SK-N-SH treated with all-trans-retinoic acid at 6 μM for 48 hours (cell line): ENCODE data around the gene ZNF648.

Source experiments
- ATAC-seq: fragments of 200-7000 bp; cut with Tn5 transposase; 3 replicates; pipeline ENCODE4 v1.9.1; 2020; ENCODE audit warnings: mild to moderate bottlenecking, moderate library complexity
- CREB5 ChIP-seq: fragments of 250-450 bp; sonication (Bioruptor Pico); IDR thresholded peaks from 2 replicates; pipeline ENCODE4 v1.5.1; 2020; ENCODE audit warnings: low read depth, mild to moderate bottlenecking, moderate library complexity
- ISL1 ChIP-seq: fragments of 250-450 bp; sonication (Bioruptor Pico); IDR thresholded peaks from 2 replicates; pipeline ENCODE4 v2.1.2; 2022; ENCODE audit warnings: mild to moderate bottlenecking, moderate library complexity
- TOX ChIP-seq: fragments of 250-450 bp; sonication (Bioruptor Pico); IDR thresholded peaks from 2 replicates; pipeline ENCODE4 v1.8.0; 2021; ENCODE audit warnings: mild to moderate bottlenecking, moderate library complexity, borderline replicate concordance
- ZC3H10 ChIP-seq: fragments of 250-450 bp; sonication (Bioruptor Pico); IDR thresholded peaks from 2 replicates; pipeline ENCODE4 v1.5.1; 2021; ENCODE audit warnings: mild to moderate bottlenecking, moderate library complexity
- ZFP3 ChIP-seq: fragments of 250-450 bp; sonication (Bioruptor Pico); IDR thresholded peaks from 2 replicates; pipeline ENCODE4 v1.5.0; 2020; ENCODE audit warnings: mild to moderate bottlenecking, moderate library complexity
- ZFP30 ChIP-seq: fragments of 450-650 bp; formaldehyde crosslinking; IDR thresholded peaks from 2 replicates; pipeline ENCODE4 v1.5.0; 2022; ENCODE audit warnings: mild to moderate bottlenecking, moderate library complexity
- ZNF565 ChIP-seq: fragments of 450-650 bp; formaldehyde crosslinking; conservative IDR thresholded peaks from 2 replicates; pipeline ENCODE4 v1.5.0; 2020; ENCODE audit warnings: low read depth, mild to moderate bottlenecking, moderate library complexity
- ZNF70 ChIP-seq: fragments of 450-650 bp; formaldehyde crosslinking; IDR thresholded peaks from 2 replicates; pipeline ENCODE4 v1.5.0; 2020; ENCODE audit warnings: mild to moderate bottlenecking, moderate library complexity
- TF ChIP-seq, protein P1 (sequence below): fragments of 250-450 bp; sonication (Bioruptor Pico); IDR thresholded peaks from 2 replicates; pipeline ENCODE4 v1.8.0; 2020; ENCODE audit warnings: mild to moderate bottlenecking, moderate library complexity, borderline replicate concordance
- TF ChIP-seq, protein P2 (sequence below): fragments of 250-450 bp; sonication (Bioruptor Pico); IDR thresholded peaks from 2 replicates; pipeline ENCODE4 v1.5.1; 2021; ENCODE audit warnings: mild to moderate bottlenecking, moderate library complexity
- TF ChIP-seq, protein P3 (sequence below): fragments of 250-450 bp; sonication (Bioruptor Pico); IDR thresholded peaks from 2 replicates; pipeline ENCODE4 v1.8.0; 2021; ENCODE audit warnings: low read depth, mild to moderate bottlenecking, moderate library complexity, borderline replicate concordance
- TF ChIP-seq, protein P4 (sequence below): fragments of 250-450 bp; sonication (Bioruptor Pico); IDR thresholded peaks from 2 replicates; pipeline ENCODE4 v1.5.0; 2020; ENCODE audit warnings: mild to moderate bottlenecking, moderate library complexity

ZNF648 gene

GRCh38 chr1:182091083-182091482 lies 29.6 kb upstream of the ZNF648 start:
- no peak for TF ChIP-seq TOX (CRISPR knock-in tag)
- TF ChIP-seq ZFP30, result no peak
- TF ChIP-seq, protein P1, sequence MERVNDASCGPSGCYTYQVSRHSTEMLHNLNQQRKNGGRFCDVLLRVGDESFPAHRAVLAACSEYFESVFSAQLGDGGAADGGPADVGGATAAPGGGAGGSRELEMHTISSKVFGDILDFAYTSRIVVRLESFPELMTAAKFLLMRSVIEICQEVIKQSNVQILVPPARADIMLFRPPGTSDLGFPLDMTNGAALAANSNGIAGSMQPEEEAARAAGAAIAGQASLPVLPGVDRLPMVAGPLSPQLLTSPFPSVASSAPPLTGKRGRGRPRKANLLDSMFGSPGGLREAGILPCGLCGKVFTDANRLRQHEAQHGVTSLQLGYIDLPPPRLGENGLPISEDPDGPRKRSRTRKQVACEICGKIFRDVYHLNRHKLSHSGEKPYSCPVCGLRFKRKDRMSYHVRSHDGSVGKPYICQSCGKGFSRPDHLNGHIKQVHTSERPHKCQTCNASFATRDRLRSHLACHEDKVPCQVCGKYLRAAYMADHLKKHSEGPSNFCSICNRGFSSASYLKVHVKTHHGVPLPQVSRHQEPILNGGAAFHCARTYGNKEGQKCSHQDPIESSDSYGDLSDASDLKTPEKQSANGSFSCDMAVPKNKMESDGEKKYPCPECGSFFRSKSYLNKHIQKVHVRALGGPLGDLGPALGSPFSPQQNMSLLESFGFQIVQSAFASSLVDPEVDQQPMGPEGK (CRISPR knock-in tag), result no peak
- no peak for TF ChIP-seq CREB5 (CRISPR knock-in tag)
- no peak for ATAC-seq

- ATAC-seq, result no peak
- TF ChIP-seq ZNF70 (no peak), ISL1 (CRISPR knock-in tag) (no peak)
- TF ChIP-seq, protein P2, sequence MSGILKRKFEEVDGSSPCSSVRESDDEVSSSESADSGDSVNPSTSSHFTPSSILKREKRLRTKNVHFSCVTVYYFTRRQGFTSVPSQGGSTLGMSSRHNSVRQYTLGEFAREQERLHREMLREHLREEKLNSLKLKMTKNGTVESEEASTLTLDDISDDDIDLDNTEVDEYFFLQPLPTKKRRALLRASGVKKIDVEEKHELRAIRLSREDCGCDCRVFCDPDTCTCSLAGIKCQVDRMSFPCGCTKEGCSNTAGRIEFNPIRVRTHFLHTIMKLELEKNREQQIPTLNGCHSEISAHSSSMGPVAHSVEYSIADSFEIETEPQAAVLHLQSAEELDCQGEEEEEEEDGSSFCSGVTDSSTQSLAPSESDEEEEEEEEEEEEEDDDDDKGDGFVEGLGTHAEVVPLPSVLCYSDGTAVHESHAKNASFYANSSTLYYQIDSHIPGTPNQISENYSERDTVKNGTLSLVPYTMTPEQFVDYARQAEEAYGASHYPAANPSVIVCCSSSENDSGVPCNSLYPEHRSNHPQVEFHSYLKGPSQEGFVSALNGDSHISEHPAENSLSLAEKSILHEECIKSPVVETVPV, result no peak
- TF ChIP-seq, all 23 proteins: peak for 0
These were observed 26.3 kb upstream of the ZNF648 start for GRCh38 chr1:182087719-182088350.

DNA sequence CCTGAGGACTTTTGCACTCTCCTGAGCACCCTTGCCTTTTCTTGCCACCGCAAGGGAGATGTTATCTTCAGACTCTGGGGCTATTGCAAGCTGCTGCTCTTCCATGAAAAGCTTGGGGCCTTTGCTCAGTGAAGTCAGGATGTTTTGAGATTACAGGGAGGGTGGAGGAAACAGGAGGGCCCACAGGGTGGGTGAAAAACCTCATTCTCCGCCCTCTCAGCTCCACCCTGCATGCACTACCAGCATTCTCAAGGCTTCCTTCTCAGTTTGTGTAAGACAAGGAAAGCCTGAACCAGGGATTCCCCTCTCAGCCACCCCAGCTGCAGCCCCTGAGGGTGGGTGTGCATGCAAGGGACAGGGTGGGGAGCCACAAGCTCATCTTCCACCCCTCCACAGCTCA lies 25.8 kb upstream of the ZNF648 start:
- TF ChIP-seq ZC3H10 (no peak), ZFP3 (CRISPR knock-in tag) (no peak), ZNF565 (no peak), TOX (CRISPR knock-in tag) (no peak)
- TF ChIP-seq, protein P3, sequence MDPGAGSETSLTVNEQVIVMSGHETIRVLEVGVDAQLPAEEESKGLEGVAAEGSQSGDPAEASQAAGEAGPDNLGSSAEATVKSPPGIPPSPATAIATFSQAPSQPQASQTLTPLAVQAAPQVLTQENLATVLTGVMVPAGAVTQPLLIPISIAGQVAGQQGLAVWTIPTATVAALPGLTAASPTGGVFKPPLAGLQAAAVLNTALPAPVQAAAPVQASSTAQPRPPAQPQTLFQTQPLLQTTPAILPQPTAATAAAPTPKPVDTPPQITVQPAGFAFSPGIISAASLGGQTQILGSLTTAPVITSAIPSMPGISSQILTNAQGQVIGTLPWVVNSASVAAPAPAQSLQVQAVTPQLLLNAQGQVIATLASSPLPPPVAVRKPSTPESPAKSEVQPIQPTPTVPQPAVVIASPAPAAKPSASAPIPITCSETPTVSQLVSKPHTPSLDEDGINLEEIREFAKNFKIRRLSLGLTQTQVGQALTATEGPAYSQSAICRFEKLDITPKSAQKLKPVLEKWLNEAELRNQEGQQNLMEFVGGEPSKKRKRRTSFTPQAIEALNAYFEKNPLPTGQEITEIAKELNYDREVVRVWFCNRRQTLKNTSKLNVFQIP (CRISPR knock-in tag), result no peak
- ATAC-seq, result no peak

DNA sequence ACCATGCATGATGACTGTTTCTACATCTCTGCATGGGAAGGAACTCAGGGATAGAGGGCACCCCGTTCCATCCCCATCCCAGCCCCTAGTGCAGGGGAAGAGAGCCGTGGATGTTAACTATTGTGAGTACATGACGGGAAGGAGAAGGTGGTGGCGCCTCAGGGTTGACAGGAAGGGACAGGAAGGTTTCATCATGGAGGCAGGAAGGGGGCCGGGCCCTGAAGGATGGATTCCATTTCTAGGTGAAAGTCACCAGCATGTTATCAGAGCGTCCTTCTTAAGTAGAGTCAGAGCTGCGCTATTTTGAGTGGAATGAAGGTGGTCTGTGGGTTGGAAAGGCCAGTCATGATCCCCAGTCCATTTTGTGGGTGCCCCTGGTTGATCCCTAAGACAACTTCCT lies 25.1 kb upstream of the ZNF648 start:
- no peak for ATAC-seq

More for the DNA sequence above, 25.1 kb upstream of the ZNF648 start:
- TF ChIP-seq, protein P4, sequence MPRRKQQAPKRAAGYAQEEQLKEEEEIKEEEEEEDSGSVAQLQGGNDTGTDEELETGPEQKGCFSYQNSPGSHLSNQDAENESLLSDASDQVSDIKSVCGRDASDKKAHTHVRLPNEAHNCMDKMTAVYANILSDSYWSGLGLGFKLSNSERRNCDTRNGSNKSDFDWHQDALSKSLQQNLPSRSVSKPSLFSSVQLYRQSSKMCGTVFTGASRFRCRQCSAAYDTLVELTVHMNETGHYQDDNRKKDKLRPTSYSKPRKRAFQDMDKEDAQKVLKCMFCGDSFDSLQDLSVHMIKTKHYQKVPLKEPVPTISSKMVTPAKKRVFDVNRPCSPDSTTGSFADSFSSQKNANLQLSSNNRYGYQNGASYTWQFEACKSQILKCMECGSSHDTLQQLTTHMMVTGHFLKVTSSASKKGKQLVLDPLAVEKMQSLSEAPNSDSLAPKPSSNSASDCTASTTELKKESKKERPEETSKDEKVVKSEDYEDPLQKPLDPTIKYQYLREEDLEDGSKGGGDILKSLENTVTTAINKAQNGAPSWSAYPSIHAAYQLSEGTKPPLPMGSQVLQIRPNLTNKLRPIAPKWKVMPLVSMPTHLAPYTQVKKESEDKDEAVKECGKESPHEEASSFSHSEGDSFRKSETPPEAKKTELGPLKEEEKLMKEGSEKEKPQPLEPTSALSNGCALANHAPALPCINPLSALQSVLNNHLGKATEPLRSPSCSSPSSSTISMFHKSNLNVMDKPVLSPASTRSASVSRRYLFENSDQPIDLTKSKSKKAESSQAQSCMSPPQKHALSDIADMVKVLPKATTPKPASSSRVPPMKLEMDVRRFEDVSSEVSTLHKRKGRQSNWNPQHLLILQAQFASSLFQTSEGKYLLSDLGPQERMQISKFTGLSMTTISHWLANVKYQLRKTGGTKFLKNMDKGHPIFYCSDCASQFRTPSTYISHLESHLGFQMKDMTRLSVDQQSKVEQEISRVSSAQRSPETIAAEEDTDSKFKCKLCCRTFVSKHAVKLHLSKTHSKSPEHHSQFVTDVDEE (CRISPR knock-in tag), result no peak
- TF ChIP-seq, protein P2, result no peak
- TF ChIP-seq ZFP3 (CRISPR knock-in tag), result no peak
